Activated CD8-positive, alpha-beta memory T cell treated with anti-CD3 and anti-CD28 coated beads, Interleukin-2, amount 50 U/mL, for 1 hour (primary cell): ENCODE measurements around the gene RPP25L.

Experiments
- DNase-seq: peaks from one replicate; pipeline ENCODE4 v3.0.0-alpha.2; 2020; ENCODE audit errors: extremely low read depth

Gene RPP25L

GRCh38 chr9:34585946-34586669 lies 25.8 kb downstream of the RPP25L start:
- no peak for DNase-seq

GRCh38 chr9:34584970-34585369 lies 26.9 kb downstream of the RPP25L start:
- DNase-seq, result no peak

GRCh38 chr9:34582787-34583186 lies 29.1 kb downstream of the RPP25L start:
- no peak for DNase-seq

- no peak for DNase-seq
These were observed 30.6 kb downstream of the RPP25L start for GRCh38 chr9:34581318-34581717.

- no peak for DNase-seq
These were observed 31.5 kb downstream of the RPP25L start for GRCh38 chr9:34580358-34580757.

GRCh38 chr9:34579808-34580163 lies 32.1 kb downstream of the RPP25L start:
- no peak for DNase-seq

- no peak for DNase-seq
These were observed 32.6 kb downstream of the RPP25L start for GRCh38 chr9:34579104-34579807.

GRCh38 chr9:34578241-34579103 lies 33.4 kb downstream of the RPP25L start:
- DNase-seq, result no peak

- no peak for DNase-seq
These were observed 34.3 kb downstream of the RPP25L start for GRCh38 chr9:34577400-34578240.

- no peak for DNase-seq
These were observed 35.1 kb downstream of the RPP25L start for GRCh38 chr9:34576597-34577399.

- DNase-seq, result no peak
These were observed 35.9 kb downstream of the RPP25L start for GRCh38 chr9:34575862-34576596.

- DNase-seq, result no peak
These were observed 36.7 kb downstream of the RPP25L start for GRCh38 chr9:34575241-34575640.

- no peak for DNase-seq
These were observed 37.3 kb downstream of the RPP25L start for GRCh38 chr9:34574571-34574970.

GRCh38 chr9:34573599-34574325 lies 38.1 kb downstream of the RPP25L start:
- DNase-seq, result no peak

GRCh38 chr9:34572628-34573027 lies 39.3 kb downstream of the RPP25L start:
- DNase-seq, result no peak

- DNase-seq, result no peak
These were observed 39.8 kb downstream of the RPP25L start for GRCh38 chr9:34572092-34572491.

- DNase-seq, result no peak
These were observed 40.5 kb downstream of the RPP25L start for GRCh38 chr9:34571481-34571810.

GRCh38 chr9:34570809-34571480 lies 41.0 kb downstream of the RPP25L start:
- no peak for DNase-seq

GRCh38 chr9:34570376-34570775 lies 41.5 kb downstream of the RPP25L start:
- no peak for DNase-seq
